ENCODE measurements around the gene CD300H.
"Not testable (repeated sequence)": the region's sequence is repeated elsewhere in the genome, so short reads cannot be mapped to it uniquely, and the experiment has no call there.

CD300H gene

DNA sequence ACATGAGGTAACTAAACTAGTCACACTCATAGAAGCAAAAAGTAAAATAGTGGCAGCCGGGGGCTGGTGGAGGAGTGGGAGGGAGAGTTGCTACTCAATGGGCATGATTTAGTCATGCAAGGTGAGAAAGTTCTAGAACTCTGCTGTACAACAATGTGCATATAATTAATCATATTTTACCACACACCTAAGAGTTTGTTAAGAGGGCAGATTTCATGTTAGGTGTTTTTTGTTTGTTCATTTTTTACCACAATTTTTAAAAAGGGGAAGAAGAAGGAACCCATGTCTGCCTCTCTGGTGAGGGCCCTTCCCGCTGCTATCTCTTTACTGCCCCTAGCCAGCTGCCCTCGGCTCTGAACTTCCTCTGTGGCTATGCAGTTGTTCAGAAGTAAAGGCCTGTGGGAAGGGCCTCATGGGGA, 47.3 kb downstream of the CD300H start:
- no peak overlapping the region for H3K27ac ChIP-seq (ENCODE audit: low read length, poor library complexity, severe bottlenecking)
- H3K18ac ChIP-seq (ENCODE audit: low read depth in 1 of 2, low read length in 2 of 2), result no peak overlapping the region
- H3K79me1 ChIP-seq (replicated peaks; ENCODE audit: low read length, poor library complexity, severe bottlenecking), result no peaks in the 10 kb centered on the region
- no peak overlapping the region for H2BK15ac ChIP-seq (ENCODE audit: low read depth, poor library complexity, severe bottlenecking)
- no peak overlapping the region for H3K23ac ChIP-seq (ENCODE audit: low read length in 2 of 2)
- no peaks in the 10 kb centered on the region for H3K36me3 ChIP-seq (ENCODE audit: control insufficient read depth in 1 of 2, insufficient read depth in 2 of 2, low read depth in 1 of 2, low read length in 2 of 2)
- H3K9ac ChIP-seq (ENCODE audit: low read length), result no peak overlapping the region
- WGBS, result 93% methylated on average over 3 of the region's 3 CpGs
- H3K14ac ChIP-seq (ENCODE audit: low read length in 2 of 2), result no peak overlapping the region
- H2BK12ac ChIP-seq (ENCODE audit: low read length in 2 of 2), result no peak overlapping the region
- peaks cover 14% of the 10 kb centered on the region for H3K9me3 ChIP-seq (ENCODE audit: control insufficient read depth, low read length)
- no peaks in the 10 kb centered on the region for H3K4me1 ChIP-seq (ENCODE audit: control insufficient read depth, insufficient read depth, low read depth, low read length)
- no peak overlapping the region for H3K4ac ChIP-seq (ENCODE audit: low read depth in 1 of 2, low read length in 2 of 2)
- H3K4me3 ChIP-seq (ENCODE audit: insufficient read depth in 1 of 2, low read depth in 1 of 2, low read length in 2 of 2), result no peak overlapping the region
- no peak overlapping the region for H2AFZ ChIP-seq (ENCODE audit: low read depth, low read length)
- H2BK5ac ChIP-seq (ENCODE audit: low read depth, low read length, poor library complexity, severe bottlenecking), result no peak overlapping the region
- no peak overlapping the region for H4K8ac ChIP-seq (ENCODE audit: low read length)
- H3K27me3 ChIP-seq (ENCODE audit: control insufficient read depth in 1 of 2, insufficient read depth in 1 of 2, low read length in 2 of 2), result peaks cover 0 to 7% of the 10 kb centered on the region in 2 experiments
- no peak overlapping the region for H2AK5ac ChIP-seq (ENCODE audit: low read length, severe bottlenecking)
- H4K91ac ChIP-seq (ENCODE audit: low read length), result no peak overlapping the region
- H2BK120ac ChIP-seq (ENCODE audit: low read depth, low read length), result no peak overlapping the region
- no peak for DNase-seq
- H3K4me2 ChIP-seq (ENCODE audit: low read length, poor library complexity, severe bottlenecking), result no peak overlapping the region

- H3K4me1 ChIP-seq (ENCODE audit: control insufficient read depth, insufficient read depth, low read depth, low read length); H3K14ac ChIP-seq (ENCODE audit: low read length in 2 of 2); H2BK12ac ChIP-seq (ENCODE audit: low read length in 2 of 2); H3K4me2 ChIP-seq (ENCODE audit: low read length, poor library complexity, severe bottlenecking); H2BK5ac ChIP-seq (ENCODE audit: low read depth, low read length, poor library complexity, severe bottlenecking); DNase-seq; H3K18ac ChIP-seq (ENCODE audit: low read depth in 1 of 2, low read length in 2 of 2); H3K9ac ChIP-seq (ENCODE audit: low read length); H3K23ac ChIP-seq (ENCODE audit: low read length in 2 of 2); H3K27me3 ChIP-seq (ENCODE audit: control insufficient read depth in 1 of 2, insufficient read depth in 1 of 2, low read length in 2 of 2); H2BK120ac ChIP-seq (ENCODE audit: low read depth, low read length); H2AK5ac ChIP-seq (ENCODE audit: low read length, severe bottlenecking); H2BK15ac ChIP-seq (ENCODE audit: low read depth, poor library complexity, severe bottlenecking); H2AFZ ChIP-seq (ENCODE audit: low read depth, low read length); H3K4ac ChIP-seq (ENCODE audit: low read depth in 1 of 2, low read length in 2 of 2); H3K4me3 ChIP-seq (ENCODE audit: insufficient read depth in 1 of 2, low read depth in 1 of 2, low read length in 2 of 2); H4K8ac ChIP-seq (ENCODE audit: low read length); H3K36me3 ChIP-seq (ENCODE audit: control insufficient read depth in 1 of 2, insufficient read depth in 2 of 2, low read depth in 1 of 2, low read length in 2 of 2); H3K27ac ChIP-seq (ENCODE audit: low read length, poor library complexity, severe bottlenecking); H4K91ac ChIP-seq (ENCODE audit: low read length); H3K79me1 ChIP-seq (replicated peaks; ENCODE audit: low read length, poor library complexity, severe bottlenecking): not testable (repeated sequence)
- H3K9me3 ChIP-seq (ENCODE audit: control insufficient read depth, low read length), result peaks cover 12% of the 10 kb centered on the region
- WGBS, result 79% methylated on average over 6 of the region's 6 CpGs
Measured at GRCh38 chr17:74518413-74518981, 48.8 kb downstream of the CD300H start.

DNA sequence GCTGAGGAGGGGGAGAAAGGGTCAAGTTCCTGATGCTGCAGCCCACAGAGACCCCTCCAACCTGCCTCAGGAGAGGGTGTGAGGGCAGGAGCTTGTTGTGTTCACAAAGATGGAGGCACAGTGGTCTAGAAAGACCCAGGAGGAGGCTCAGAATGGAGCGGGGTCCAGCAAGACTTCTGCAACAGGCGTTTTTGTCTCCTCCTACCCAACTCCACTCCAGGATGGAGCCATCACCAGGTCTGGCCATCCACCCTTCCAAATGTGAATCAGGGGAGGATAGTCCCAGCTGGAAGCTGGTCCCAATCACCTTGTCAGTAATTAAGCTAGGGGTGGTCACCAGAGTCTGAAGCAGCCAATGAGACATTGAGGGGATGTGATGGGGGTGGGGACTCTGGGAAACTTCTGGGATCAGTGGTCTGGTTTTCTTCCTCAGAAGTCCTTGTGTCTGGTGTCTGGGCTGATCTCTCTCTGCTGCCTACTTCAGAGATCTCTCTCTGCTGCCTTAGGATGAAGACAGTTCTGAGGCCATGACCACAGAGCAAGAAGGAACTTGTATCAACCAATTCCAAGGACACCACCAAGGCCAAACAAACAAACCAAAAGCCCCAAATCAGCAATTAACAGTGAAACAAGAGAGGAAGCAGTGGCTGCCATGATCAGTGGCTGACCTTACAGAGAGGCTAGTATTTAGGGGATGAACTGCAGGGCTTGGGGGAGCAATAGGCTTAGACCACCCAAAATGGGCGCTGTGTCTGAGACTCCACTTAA, 50.6 kb downstream of the CD300H start:
- H3K9ac ChIP-seq (ENCODE audit: low read length), result no peak overlapping the region
- H4K8ac ChIP-seq (ENCODE audit: low read length), result no peak overlapping the region
- no peak overlapping the region for H3K14ac ChIP-seq (ENCODE audit: low read length in 2 of 2)
- H2BK12ac ChIP-seq (ENCODE audit: low read length in 2 of 2), result no peak overlapping the region
- H4K91ac ChIP-seq (ENCODE audit: low read length), result no peak overlapping the region
- no peak overlapping the region for H3K4ac ChIP-seq (ENCODE audit: low read depth in 1 of 2, low read length in 2 of 2)
- no peak overlapping the region for H3K27ac ChIP-seq (ENCODE audit: low read length, poor library complexity, severe bottlenecking)
- no peak overlapping the region for H2BK5ac ChIP-seq (ENCODE audit: low read depth, low read length, poor library complexity, severe bottlenecking)
- no peaks in the 10 kb centered on the region for H3K36me3 ChIP-seq (ENCODE audit: control insufficient read depth in 1 of 2, insufficient read depth in 2 of 2, low read depth in 1 of 2, low read length in 2 of 2)
- WGBS, result 91% methylated on average over 2 of the region's 3 CpGs
- H3K79me1 ChIP-seq (replicated peaks; ENCODE audit: low read length, poor library complexity, severe bottlenecking), result no peaks in the 10 kb centered on the region
- H2BK120ac ChIP-seq (ENCODE audit: low read depth, low read length), result no peak overlapping the region
- H3K18ac ChIP-seq (ENCODE audit: low read depth in 1 of 2, low read length in 2 of 2), result no peak overlapping the region
- no peak overlapping the region for H2AK5ac ChIP-seq (ENCODE audit: low read length, severe bottlenecking)
- H3K4me3 ChIP-seq (ENCODE audit: insufficient read depth in 1 of 2, low read depth in 1 of 2, low read length in 2 of 2), result no peak overlapping the region
- no peaks in the 10 kb centered on the region for H3K4me1 ChIP-seq (ENCODE audit: control insufficient read depth, insufficient read depth, low read depth, low read length)
- H2AFZ ChIP-seq (ENCODE audit: low read depth, low read length), result no peak overlapping the region
- peaks cover 0 to 4% of the 10 kb centered on the region in 2 experiments for H3K27me3 ChIP-seq (ENCODE audit: control insufficient read depth in 1 of 2, insufficient read depth in 1 of 2, low read length in 2 of 2)
- H3K23ac ChIP-seq (ENCODE audit: low read length in 2 of 2), result no peak overlapping the region
- no peak overlapping the region for H2BK15ac ChIP-seq (ENCODE audit: low read depth, poor library complexity, severe bottlenecking)
- no peak overlapping the region for H3K4me2 ChIP-seq (ENCODE audit: low read length, poor library complexity, severe bottlenecking)
- no peak for DNase-seq
- no peaks in the 10 kb centered on the region for H3K9me3 ChIP-seq (ENCODE audit: control insufficient read depth, low read length)

DNA sequence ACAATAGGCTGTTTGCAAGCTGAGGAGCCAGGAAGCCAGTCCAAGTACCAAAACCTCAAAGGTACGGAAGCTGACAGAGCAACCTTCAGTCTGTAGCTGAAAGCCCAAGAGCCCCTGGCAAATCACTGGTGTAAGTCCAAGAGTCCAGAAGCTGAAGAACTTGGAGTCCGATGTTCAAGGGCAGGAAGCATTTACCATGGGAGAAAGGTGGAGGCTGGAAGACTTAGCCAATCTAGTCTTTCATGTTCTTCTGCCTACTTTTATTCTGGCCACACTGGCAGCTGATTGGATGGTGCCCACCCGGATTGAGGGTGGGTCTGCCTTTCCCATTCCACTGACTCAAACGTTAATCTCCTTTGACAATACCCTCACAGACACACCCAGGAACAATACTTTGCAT, 51.4 kb downstream of the CD300H start:
- no peak overlapping the region for H3K23ac ChIP-seq (ENCODE audit: low read length in 2 of 2)
- DNase-seq, result no peak
- H3K27me3 ChIP-seq (ENCODE audit: control insufficient read depth in 1 of 2, insufficient read depth in 1 of 2, low read length in 2 of 2), result peaks cover 0 to 4% of the 10 kb centered on the region in 2 experiments
- no peak overlapping the region for H3K4ac ChIP-seq (ENCODE audit: low read depth in 1 of 2, low read length in 2 of 2)
- 68% methylated on average over 4 of the region's 4 CpGs for WGBS
- no peak overlapping the region for H4K91ac ChIP-seq (ENCODE audit: low read length)
- H3K27ac ChIP-seq (ENCODE audit: low read length, poor library complexity, severe bottlenecking), result no peak overlapping the region
- no peak overlapping the region for H3K18ac ChIP-seq (ENCODE audit: low read depth in 1 of 2, low read length in 2 of 2)
- no peak overlapping the region for H2BK5ac ChIP-seq (ENCODE audit: low read depth, low read length, poor library complexity, severe bottlenecking)
- H2BK15ac ChIP-seq (ENCODE audit: low read depth, poor library complexity, severe bottlenecking), result no peak overlapping the region
- H3K4me3 ChIP-seq (ENCODE audit: insufficient read depth in 1 of 2, low read depth in 1 of 2, low read length in 2 of 2), result no peak overlapping the region
- no peaks in the 10 kb centered on the region for H3K36me3 ChIP-seq (ENCODE audit: control insufficient read depth in 1 of 2, insufficient read depth in 2 of 2, low read depth in 1 of 2, low read length in 2 of 2)
- no peak overlapping the region for H2AFZ ChIP-seq (ENCODE audit: low read depth, low read length)
- H3K4me2 ChIP-seq (ENCODE audit: low read length, poor library complexity, severe bottlenecking), result no peak overlapping the region
- no peaks in the 10 kb centered on the region for H3K4me1 ChIP-seq (ENCODE audit: control insufficient read depth, insufficient read depth, low read depth, low read length)
- H4K8ac ChIP-seq (ENCODE audit: low read length), result no peak overlapping the region
- H3K79me1 ChIP-seq (replicated peaks; ENCODE audit: low read length, poor library complexity, severe bottlenecking), result no peaks in the 10 kb centered on the region
- H2BK12ac ChIP-seq (ENCODE audit: low read length in 2 of 2), result no peak overlapping the region
- H3K9me3 ChIP-seq (ENCODE audit: control insufficient read depth, low read length), result no peaks in the 10 kb centered on the region
- no peak overlapping the region for H2BK120ac ChIP-seq (ENCODE audit: low read depth, low read length)
- no peak overlapping the region for H2AK5ac ChIP-seq (ENCODE audit: low read length, severe bottlenecking)
- H3K9ac ChIP-seq (ENCODE audit: low read length), result no peak overlapping the region
- H3K14ac ChIP-seq (ENCODE audit: low read length in 2 of 2), result no peak overlapping the region
